Measurements from ENCODE around the gene TAAR2.
"Not testable (repeated sequence)": the region's sequence is repeated elsewhere in the genome, so short reads cannot be mapped to it uniquely, and the experiment has no call there.

TAAR2 gene, protein sequence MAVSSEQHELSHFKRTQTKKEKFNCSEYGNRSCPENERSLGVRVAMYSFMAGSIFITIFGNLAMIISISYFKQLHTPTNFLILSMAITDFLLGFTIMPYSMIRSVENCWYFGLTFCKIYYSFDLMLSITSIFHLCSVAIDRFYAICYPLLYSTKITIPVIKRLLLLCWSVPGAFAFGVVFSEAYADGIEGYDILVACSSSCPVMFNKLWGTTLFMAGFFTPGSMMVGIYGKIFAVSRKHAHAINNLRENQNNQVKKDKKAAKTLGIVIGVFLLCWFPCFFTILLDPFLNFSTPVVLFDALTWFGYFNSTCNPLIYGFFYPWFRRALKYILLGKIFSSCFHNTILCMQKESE

DNA sequence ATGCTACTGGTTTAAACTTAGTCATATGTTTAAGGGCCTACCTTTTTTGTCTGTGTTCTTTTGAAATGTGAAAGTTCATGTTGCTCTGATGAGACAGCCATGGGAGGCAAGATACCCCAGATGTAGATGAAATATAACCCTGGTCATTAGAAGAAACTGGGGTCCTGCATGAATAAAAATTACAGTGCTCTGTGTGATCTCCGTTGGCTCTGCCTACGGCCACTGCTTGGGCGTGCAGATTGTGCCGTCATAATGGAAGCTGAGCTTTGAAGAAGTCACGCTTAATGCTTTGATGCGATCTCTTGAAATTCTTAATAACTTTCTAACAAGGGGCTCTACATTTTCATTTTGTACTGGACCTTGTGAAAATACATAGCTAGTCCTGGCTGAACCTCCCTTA lies at the start of gene TAAR2:
TAAR2 (minus strand) TSS at position 101 of the 400 bp plus-strand sequence; CDS start at position 101, 0 bp downstream.
- no peak for DNase-seq (ENCODE audit: low spot score)

DNA sequence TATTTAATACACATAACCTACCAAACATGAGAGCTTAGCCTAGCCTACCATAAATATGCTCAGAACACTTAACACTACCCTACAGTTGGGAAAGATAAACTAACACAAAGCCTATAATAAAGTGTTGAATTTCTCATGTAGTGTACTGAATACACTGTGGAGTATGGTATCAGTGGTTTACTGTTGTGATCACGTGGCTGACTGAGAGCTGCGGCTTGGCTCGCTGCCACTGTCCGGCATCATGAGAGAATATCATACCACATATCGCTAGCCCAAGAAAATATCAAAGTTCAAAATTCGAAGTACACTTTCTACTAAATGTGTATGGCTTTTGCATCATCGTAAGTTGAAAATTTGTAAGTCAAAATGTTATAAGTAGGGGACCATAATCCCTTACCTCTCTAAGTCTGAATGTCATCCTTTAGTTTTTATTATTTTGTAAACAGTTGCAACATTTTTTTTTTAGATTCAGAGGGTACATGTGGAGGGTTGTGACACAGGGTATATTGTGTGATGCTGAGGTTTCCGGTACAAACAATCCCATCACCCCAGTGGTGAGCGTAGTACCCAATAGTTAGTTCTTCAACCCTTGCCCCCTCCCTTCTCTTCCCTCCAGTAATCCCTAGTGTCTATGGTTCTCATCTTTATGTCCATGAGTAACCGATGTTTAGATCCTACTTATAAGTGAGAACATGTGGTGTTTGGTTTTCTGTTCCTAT lies 49.5 kb upstream of the TAAR2 start:
- DNase-seq (ENCODE audit: low spot score) = no peak

DNA sequence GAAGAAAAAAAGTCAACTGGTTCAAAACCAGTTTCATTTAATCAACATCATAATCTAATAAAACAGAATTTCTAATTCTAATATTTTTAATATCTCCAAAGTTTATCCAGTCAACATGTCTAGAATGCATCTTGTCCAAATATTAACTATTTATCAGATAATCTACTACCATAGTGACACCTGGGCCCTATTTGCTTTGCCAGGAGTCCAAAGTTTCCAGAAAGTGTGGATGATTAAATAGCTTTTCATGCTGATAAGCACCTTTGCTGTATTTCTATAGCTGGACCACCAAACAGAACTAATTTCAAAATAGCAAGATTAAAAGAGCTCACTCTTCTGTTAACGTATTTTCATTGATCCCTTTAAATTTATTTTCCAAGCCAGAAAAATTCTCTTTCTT lies 47.2 kb upstream of the TAAR2 start:
- DNase-seq (ENCODE audit: low spot score) = no peak

DNA sequence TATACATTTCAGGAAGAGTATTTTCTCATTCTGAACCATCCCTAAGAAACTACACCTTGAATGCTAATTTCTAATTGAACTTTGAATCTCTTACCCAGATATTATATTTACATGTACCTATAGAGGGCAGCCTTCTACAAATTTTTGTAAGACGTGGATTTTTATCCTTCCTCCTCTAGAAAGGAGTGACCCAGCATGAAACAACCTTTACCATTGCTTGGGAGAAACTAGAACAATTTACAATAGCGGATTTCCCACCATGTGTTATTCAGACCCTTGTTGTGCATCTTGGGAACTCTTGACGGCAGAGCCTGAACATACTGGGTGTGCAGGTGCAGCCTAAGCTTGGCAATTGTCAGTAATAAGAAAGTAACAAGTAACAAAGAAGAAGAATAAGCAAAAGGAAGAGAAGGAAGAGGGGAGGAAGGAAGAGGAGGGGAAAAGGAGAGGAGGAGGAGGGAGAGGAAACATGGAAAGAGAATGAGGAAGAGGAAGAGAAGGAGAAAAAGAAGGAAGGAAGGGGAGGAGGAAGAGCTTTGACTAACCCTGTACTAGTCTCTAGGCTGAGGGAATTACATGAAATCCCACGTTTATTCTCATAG lies 45.7 kb upstream of the TAAR2 start:
- peak; percentile 35 for DNase-seq (ENCODE audit: low spot score)

DNA sequence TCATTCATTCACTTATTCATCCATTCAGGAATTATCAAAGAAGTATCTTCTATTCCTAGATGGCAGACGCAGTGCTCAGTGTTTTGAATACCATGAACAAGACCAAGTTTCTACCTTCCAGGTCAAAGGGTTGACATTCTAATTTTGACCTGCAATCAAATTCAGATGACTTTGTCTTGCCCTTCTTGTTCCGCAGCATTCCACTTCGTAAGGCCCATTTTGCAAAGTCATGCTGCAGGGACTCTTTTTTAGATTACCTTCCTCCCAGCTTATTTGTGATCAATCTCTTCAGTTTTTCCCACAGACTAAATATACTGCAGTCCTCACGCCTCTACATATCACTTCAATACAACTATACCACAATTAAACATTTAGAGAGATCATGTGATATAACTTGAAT lies 42.0 kb upstream of the TAAR2 start:
- no peak for DNase-seq (ENCODE audit: low spot score)

DNA sequence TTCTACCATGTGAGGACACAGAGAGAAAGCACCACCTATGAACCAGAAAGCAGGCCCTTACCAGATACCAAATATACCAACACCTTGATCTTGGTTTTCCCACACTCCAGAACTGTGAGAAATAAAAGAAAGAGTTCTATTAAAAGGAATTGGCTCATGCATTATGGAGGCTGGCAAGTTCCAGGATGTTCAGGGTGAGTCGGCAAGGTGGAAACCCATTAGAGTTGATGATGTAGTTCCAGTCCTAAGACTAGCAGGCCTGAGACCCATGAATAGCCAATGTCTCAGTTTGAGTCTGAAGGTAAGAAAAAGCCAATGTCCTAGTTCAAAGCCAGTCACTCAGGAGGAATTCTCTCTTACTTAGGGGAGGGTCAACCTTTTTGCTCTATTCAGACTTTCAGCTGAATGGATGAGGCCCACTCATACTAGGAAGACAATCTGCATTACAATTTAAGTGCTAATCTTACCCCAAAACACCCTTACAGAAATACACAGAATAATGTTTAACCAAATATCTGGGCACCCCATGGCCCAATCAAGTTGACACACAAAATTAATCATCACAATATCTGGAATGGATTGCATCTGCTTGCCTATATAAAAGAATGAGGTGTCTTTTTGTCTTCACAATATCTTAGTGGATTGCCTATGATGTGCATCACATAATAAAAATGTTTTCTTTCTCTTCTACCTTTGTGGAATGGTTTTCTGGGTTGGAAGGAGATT lies 40.4 kb upstream of the TAAR2 start:
- DNase-seq (ENCODE audit: low spot score) = no peak

DNA sequence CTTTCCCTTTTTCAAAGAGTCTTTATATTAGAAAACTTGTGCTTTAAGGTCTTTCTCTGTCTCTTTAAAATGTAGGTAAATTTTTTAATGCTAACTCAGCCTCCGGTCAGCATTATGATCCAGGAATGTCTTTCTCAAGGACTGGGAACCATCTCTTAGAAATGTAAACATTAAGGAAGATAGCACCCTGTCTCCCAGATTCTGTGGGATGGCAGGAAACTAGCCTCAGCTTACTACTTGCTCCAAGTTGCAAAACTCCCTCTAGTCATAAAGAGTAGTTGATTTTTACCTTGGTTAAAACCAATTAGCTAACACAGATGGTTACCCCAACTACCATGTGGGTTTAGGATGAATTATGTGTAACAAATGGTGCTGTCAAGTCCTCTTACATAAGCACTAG lies 39.6 kb upstream of the TAAR2 start:
- no peak for DNase-seq (ENCODE audit: low spot score)

DNA sequence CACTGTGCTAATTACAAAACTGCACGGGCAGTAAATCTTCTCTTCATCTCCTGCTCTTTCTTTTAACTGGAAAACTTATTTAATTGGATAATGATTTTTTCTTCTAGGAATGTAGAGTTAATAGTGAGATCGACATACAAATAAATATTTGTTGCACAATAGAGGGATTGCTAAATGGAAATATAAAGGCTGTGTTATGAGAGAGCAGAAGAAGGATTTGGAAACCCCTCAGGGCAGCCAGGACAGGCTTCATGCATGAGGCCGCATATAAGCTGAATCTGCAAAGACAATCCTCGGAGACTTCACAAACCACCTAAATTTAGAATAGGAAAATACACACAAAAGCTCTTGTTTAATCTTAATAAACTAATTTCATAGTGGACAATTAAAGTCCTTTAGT lies 37.8 kb upstream of the TAAR2 start:
- DNase-seq (ENCODE audit: low spot score) = no peak

DNA sequence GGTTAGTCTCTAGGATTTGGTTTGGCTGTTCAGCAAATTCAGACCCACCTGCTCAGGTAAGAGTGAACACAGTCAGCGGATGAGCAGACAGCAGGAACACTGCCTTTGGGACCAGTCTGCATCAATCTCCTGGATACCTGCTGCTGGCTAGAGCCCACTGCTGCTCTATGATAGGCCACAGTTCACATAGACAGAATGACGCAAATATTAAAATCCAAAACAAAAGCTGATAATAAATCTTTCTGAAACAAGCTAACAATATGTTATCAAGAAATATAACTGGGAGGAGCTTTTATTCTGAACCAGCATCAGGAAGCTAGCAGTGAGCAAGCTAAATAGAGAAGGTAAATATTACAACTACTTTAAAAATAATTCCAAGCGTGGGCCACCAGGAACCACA lies 35.0 kb upstream of the TAAR2 start, which contains the start of gene TAAR1:
TAAR1 (minus strand) TSS at position 101 of the 400 bp plus-strand sequence. CDS start 13,179 bp downstream, outside the sequence.
- DNase-seq (ENCODE audit: low spot score) = no peak

DNA sequence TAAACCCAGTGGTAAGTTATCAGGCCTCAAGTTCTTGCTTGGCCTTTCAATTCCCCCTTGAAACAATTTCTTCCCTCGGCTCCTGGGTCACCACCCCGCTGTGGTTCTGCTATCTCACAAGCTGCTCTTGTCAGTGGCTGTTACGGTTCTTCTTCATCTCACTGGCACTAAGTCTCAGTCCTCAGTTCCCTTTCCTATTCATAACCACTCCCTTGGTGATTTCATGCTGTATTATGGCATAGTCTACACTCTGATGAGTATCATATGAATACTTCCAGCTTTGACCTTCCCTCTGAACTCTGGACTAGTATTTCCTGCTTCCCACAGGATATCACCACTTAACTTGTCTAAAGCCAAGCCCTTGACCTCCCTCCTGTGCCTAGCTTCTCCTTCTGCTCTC lies 27.0 kb upstream of the TAAR2 start:
- DNase-seq (ENCODE audit: low spot score) = no peak

DNA sequence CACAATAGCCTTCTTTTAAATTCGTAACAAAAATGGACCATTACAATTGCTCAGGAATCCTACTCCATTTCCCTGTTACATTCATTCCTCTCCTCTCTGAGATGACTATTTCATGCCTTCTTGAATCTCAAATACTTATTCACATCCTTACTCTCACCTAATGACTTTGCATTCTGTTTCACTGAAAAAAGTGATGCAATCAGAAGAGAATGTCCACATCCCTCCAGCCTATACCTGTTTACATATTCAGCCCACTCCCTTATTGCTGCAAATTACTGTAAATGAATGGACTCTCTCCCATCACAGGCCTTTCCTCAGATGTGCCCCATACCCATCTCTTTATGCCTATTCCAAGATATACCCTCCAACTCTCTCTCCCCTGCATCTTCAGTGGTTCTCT lies 26.4 kb upstream of the TAAR2 start:
- DNase-seq (ENCODE audit: low spot score) = no peak

DNA sequence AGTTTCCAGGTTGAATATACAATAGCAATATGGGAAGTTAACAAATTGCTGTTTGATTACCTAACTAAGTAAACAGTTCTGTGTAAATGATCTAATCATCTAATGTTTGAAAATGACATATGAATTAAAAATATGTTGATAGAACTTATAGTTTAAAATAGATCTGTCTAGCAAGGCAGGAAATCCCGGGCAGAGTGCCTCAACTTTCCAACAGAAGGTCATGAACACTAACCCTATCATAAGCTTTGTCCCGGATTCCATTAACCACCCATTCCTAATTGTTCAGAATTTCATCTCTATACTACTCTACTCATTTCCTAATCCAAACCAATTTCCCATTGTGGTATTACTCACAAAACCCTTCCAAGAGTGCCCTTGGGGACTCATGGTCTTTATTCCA lies 24.8 kb upstream of the TAAR2 start:
- DNase-seq (ENCODE audit: low spot score) = no peak

DNA sequence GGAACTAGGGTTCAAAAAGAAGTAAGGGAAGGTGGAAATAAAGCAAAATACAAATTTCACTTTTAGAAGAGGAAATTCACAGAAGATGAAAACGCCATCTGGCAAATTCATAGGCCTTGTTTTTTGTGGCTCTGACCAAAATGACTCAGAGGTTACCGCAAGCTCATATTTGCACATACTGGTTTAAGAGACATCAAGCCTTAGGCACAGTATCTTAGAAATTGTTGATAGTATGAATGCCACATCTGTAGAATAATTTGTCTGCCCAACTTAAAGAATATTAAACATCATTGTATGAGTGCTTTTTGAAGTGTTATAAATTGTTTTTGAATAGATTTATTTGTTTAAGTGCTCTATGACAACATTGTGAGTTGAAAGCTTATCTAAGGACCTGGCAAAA lies 24.3 kb upstream of the TAAR2 start:
- DNase-seq (ENCODE audit: low spot score) = peak; percentile 24

DNA sequence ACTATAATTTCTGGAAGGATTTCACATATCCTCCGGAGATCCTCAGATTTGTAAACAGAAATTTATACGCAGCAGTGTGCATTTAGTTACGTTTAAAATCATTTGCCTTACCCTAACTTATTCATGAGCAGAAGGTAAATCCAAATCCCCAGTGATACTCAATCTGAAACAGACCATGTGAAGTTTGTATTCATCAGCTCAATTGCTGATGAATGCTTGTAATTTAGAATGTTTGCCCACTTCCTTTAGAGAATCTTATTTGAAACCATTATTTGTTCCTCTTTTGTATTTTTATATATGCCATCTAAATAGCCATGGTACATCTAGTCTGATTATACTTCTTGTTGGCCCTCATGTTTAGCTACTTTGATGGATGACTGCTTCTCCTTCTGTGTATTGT lies 19.5 kb upstream of the TAAR2 start:
- DNase-seq (ENCODE audit: low spot score) = no peak

DNA sequence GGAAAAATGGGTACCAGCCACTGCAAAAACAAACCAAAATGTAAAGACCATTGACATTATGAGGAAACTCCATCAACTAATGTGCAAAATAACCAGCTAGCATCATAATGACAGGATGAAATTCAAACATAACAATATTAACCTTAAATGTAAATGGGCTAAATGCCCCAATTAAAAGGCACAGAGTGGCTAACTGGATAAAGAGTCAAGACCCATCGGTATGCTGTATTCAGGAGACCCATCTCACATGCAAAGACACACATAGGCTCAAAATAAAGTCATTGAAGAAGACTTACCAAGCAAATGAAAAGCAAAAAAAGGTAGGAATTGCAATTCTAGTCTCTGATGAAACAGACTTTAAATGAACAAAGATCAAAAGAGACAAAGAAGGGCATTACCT lies 13.1 kb upstream of the TAAR2 start:
- not testable (repeated sequence) for DNase-seq (ENCODE audit: low spot score)

DNA sequence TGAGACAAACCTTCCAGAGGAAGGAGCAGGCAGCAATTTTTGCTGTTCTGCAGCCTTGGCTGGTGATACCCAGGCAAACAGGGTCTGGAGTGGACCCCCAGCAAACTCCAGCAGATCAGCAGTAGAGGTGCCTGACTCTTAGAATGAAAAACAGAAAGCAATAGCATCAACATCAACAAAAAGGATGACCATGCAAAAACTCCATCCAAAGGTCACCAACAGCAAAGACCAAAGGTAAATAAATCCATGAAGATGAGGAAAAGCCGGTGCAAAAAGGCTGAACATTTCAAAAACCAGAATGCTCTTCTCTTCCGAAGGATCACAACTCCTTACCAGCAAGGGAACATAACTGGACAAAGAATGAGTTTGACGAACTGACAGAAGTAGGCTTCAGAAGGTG lies 11.8 kb upstream of the TAAR2 start:
- not testable (repeated sequence) for DNase-seq (ENCODE audit: low spot score)

DNA sequence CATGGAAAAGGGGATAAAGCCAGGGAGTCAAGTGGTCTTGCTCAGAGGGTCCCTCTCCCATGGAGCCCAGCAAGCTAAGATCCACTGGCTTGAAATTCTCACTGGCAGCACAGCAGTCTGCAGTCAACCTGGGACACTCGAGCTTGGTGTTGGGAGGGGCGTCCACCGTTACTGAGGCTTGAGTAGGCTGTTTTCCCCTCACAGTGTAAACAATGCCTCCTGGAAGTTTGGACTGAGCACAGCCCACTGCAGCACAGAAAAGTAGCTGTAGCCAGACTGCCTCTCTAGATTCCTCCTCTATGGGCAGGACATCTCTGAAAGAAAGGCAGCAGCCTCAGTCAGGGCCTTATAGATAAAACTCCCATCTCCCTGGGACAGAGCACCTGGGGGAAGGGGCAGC lies 11.2 kb upstream of the TAAR2 start:
- DNase-seq (ENCODE audit: low spot score) = not testable (repeated sequence)

DNA sequence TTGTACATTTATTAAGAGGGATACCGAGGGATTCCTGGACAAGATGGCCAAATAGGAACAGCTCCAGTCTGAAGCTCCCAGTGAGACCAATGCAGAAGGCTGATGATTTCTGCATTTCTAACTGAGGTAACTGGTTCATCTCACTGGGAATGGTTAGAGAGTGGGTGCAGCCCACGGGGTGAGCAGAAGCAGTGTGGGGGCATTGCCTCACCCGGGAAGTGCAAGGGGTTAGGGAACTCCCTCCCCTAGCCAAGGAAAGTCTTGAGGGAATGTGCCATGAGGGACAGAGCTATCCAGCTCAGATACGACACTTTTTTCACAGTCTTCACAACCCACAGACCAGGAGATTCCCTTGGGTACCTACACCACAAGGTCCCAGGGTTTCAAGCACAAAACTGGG lies 10.7 kb upstream of the TAAR2 start:
- DNase-seq (ENCODE audit: low spot score) = no peak

DNA sequence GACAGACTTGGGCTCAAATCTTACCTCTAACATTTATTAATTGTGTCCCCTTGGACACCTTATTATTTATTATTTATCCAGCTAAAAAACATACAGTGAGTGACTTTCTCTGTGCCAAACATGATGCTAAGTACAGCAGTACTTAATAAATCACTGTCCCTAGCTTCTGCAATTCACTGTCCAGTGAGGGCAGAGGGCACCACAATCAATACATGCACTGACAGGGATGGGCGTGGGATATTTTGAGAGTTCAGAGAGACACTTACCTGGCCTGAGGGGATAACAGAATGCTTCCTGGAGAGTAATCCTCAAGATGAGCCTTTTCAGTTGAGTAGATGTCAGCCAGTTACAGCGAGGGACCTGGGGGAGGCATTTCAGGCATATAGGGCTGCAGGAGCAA lies 9.3 kb upstream of the TAAR2 start:
- no peak for DNase-seq (ENCODE audit: low spot score)

DNA sequence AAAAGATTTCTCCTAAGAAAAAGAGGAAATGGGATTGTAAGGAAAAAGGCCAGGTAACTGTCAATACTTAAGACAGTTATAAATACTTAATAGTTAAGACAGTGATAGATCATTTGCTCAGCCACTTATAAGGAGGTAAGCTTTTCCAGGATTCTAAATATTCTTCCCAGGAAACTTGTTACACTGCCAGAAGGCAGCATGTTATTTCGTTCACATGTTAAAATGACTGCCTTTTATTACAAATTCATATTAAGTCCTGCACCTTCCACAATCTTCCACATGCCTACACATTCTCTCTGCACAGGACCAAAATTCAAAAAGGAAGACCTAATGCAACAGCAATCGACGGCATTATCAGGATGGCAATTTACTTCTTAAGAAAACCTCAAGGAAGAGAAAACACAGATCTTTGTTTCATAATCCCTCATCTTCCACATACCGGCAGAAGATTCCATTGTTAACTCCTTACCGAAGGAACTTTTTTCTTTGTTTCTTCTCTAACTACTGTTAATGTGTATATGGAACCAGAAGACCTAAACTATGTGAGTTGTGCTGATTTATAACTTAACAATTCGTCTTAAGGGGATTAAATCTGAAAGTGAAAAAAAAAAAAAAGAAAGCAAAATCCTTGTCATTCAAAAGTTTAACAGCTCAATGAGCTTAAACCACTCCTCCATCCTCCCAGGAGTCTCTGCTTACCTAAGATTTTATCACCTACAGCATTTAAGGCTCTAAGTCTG lies 799 bp downstream of the TAAR2 start:
- DNase-seq (ENCODE audit: low spot score) = no peak

DNA sequence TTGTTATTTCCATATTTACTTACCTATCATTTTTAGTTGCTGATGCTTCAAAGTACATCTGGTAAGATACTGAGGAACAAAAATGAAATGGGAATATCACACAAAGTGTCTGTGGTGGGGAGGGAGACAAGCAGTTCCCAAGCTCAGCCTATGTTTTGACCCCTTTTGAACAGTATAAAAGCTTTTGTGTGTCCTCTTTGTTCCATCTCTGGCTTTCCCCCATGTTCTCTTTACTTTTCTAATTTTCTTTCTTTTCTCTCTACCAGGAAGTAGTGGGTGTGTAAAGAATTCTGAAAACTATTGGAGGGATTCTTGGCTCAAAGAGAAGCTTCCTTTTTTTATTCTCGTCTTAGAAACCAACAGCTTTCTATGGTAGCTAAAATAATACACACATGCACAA lies 7.4 kb downstream of the TAAR2 start:
- no peak for DNase-seq (ENCODE audit: low spot score)

DNA sequence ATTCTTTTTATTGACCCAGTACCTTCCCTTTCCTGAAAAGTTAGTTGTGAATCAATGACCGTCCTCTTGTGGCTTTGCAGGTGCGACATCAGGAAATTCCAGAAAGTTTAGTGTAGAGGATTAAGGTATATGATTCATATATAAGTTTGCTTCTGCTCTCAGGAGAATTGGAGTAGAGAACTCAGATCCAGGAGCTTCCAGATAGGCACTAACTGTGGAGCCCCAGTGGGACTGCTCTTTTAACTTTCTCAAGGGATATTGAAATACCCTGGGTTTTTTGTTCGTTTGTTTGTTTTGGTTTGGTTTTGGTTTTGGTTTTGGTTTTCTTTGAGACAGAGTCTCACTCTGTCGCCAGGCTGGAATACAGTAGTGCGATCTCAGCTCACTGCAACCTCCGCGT lies 9.5 kb downstream of the TAAR2 start:
- no peak for DNase-seq (ENCODE audit: low spot score)

Data from CD4-positive, alpha-beta T cell treated with Interleukin-2 at 100 ng/mL for 4 hours (primary cell).